Panc1 (cell line): ENCODE data around the gene PPL. TPM values are rescaled to one million over a fixed set of nuclear protein-coding genes. Genes with fewer than 3 reads are reported as not detected.

Experiments
- ATAC-seq: fragments of 200-7000 bp; cut with Tn5 transposase; 2 replicates; pipeline ENCODE4 v1.9.1; 2020; ENCODE audit warnings: mild to moderate bottlenecking, moderate library complexity
- BruUV-seq: library from RNA; stranded (reverse); fragments of 400-500 nt; replicated peaks from 2 replicates; lab custom pipeline; 2021; lab: Mats Ljungman, UMichigan
- CTCF ChIA-PET: fragments of 300-600 bp; sonication (Branson Sonifier 250); formaldehyde crosslinking; loops from one replicate; lab custom pipeline; 2022; ENCODE audit warnings: antibody characterized with exemption; lab: Charles Lee
- POLR2A ChIA-PET: fragments of 300-600 bp; sonication (Branson Sonifier 250); formaldehyde crosslinking; loops from one replicate; lab custom pipeline; 2022; ENCODE audit warnings: antibody characterized with exemption; lab: Charles Lee
- DNase-seq: peaks from one replicate; pipeline ENCODE4 v3.0.0-alpha.2; 2010; ENCODE audit warnings: low read depth, low spot score
- H3K27ac ChIP-seq: 2 replicates; pipeline ENCODE4 v1.5.1; 2011; ENCODE audit warnings: mild to moderate bottlenecking, low read length, inconsistent platforms
- H3K27me3 ChIP-seq: fragments of 200-500 bp; sonication (Bioruptor generic); 2 replicates; pipeline ENCODE4 v1.6.0; 2014; ENCODE audit warnings: low read length, inconsistent platforms; ENCODE audit not compliant: control insufficient read depth, insufficient read depth
- H3K36me3 ChIP-seq: fragments of 200-500 bp; sonication (Bioruptor generic); 2 replicates; pipeline ENCODE4 v1.5.1; 2014; ENCODE audit warnings: inconsistent platforms, mild to moderate bottlenecking, low read length, moderate library complexity; ENCODE audit not compliant: control insufficient read depth, insufficient read depth
- H3K4me1 ChIP-seq: 2 replicates; pipeline ENCODE4 v1.5.1; 2011; ENCODE audit warnings: inconsistent platforms, mild to moderate bottlenecking, low read length, moderate library complexity; ENCODE audit not compliant: control insufficient read depth, insufficient read depth
- H3K4me3 ChIP-seq, 2 experiments: 2 replicates each; pipeline ENCODE4 v1.5.1; 2011 to 2012; ENCODE audit warnings: low read depth in 2 of 2, low read length in 2 of 2, mild to moderate bottlenecking in 2 of 2, inconsistent platforms in 1 of 2, moderate library complexity in 1 of 2
- H3K9me3 ChIP-seq: fragments of 200-500 bp; sonication (Bioruptor generic); 2 replicates; pipeline ENCODE4 v1.5.1; 2014; ENCODE audit warnings: low read depth, mild to moderate bottlenecking, inconsistent platforms, low read length, moderate library complexity; ENCODE audit not compliant: control insufficient read depth, insufficient read depth
- CTCF ChIP-seq: fragments of 450-650 bp; IDR thresholded peaks from 2 replicates; pipeline ENCODE4 v1.5.1; 2017; ENCODE audit warnings: mild to moderate bottlenecking
- POLR2AphosphoS5 ChIP-seq: IDR thresholded peaks from 2 replicates; pipeline ENCODE4 v1.6.1; 2012; ENCODE audit warnings: mild to moderate bottlenecking, low read depth, low read length, moderate library complexity
- REST ChIP-seq, 2 experiments: IDR thresholded peaks; 2 replicates each; pipeline ENCODE4 v1.6.1; 2011 to 2012; ENCODE audit warnings: low read depth in 2 of 2, control low read depth in 1 of 2, low read length in 1 of 2, mild to moderate bottlenecking in 1 of 2, moderate library complexity in 1 of 2; ENCODE audit not compliant: insufficient read depth in 1 of 2
- SIN3A ChIP-seq: IDR thresholded peaks from 2 replicates; pipeline ENCODE4 v1.6.1; 2012; ENCODE audit warnings: low read depth, mild to moderate bottlenecking, low read length, moderate library complexity, borderline replicate concordance; ENCODE audit not compliant: insufficient read depth
- TCF7L2 ChIP-seq: IDR thresholded peaks from 2 replicates; pipeline ENCODE4 v1.6.1; 2011; ENCODE audit warnings: mild to moderate bottlenecking, low read depth, low read length, inconsistent platforms
- in situ Hi-C: cut with HindIII; loops from 2 replicates; pipeline ENCODE4 v1.10.0; 2016; ENCODE audit warnings: low sequenced_read_pairs, low pct_unique_long_range_greater_than_20kb
- intact Hi-C: fragments of 100-400 bp; cut with micrococcal nuclease; formaldehyde crosslinking; loops from one replicate; pipeline ENCODE4 v1.10.0; 2022; ENCODE audit not compliant: unreplicated experiment
- total RNA-seq: library from RNA; stranded (reverse); gene quantifications from one replicate; pipeline ENCODE4 v1.2.1, GENCODE V29; 2021; ENCODE audit not compliant: unreplicated experiment

PPL gene
- total RNA-seq, 1 experiment from 2014 or later = 89.4 TPM

GRCh38 chr16:4869147-4869805, 67.7 kb downstream of the PPL start:
- ChIA-PET POLR2A (interaction anchor here (0.6 kb wide), 1 partner anchor 124 kb away, joined by 3 read pairs; no protein-coding TSS in a partner anchor), CTCF (no interaction called here)
- ATAC-seq = no peak

GRCh38 chr16:4868535-4868934, 68.4 kb downstream of the PPL start:
- intact Hi-C loops = no loop called here
- no TSS peak for BruUV-seq
- H3K4me1 ChIP-seq = no peaks in the 10 kb centered on the region
- no peak for DNase-seq
- TF ChIP-seq TCF7L2 = no peak
- TF ChIP-seq SIN3A = no peak
- no peak for TF ChIP-seq CTCF
- TF ChIP-seq POLR2AphosphoS5 = no peak
- TF ChIP-seq REST (IDR thresholded peaks at IDR 0.05; ENCODE audit: insufficient read depth in 1 of 2, low read depth in 2 of 2, low read length in 1 of 2) = no peak
- no peaks in the 10 kb centered on the region for H3K27me3 ChIP-seq
- ChIA-PET CTCF (no interaction called here), POLR2A (no interaction called here)
- in situ Hi-C loops = loop anchor here (10.0 kb wide), 1 partner anchor 54 kb away; no protein-coding TSS in a partner anchor
- no peak overlapping the region for H3K4me3 ChIP-seq
- H3K27ac ChIP-seq = no peak overlapping the region
- peaks cover 9% of the 10 kb centered on the region for H3K36me3 ChIP-seq
- no peak for ATAC-seq
- H3K9me3 ChIP-seq = no peaks in the 10 kb centered on the region

More at GRCh38 chr16:4869147-4869805, 67.7 kb downstream of the PPL start:
- in situ Hi-C loops (loop anchor here (10.0 kb wide), 1 partner anchor 54 kb away; no protein-coding TSS in a partner anchor), intact Hi-C loops (no loop called here)
- Histone ChIP-seq H3K9me3 (no peaks in the 10 kb centered on the region), H3K4me3 (no peak overlapping the region), H3K36me3 (peaks cover 14% of the 10 kb centered on the region), H3K4me1 (no peaks in the 10 kb centered on the region), H3K27ac (no peak overlapping the region), H3K27me3 (no peaks in the 10 kb centered on the region)
- DNase-seq = no peak
- no peak for TF ChIP-seq REST (IDR thresholded peaks at IDR 0.05; ENCODE audit: insufficient read depth in 1 of 2, low read depth in 2 of 2, low read length in 1 of 2)
- TF ChIP-seq CTCF = no peak
- TF ChIP-seq POLR2AphosphoS5 = no peak
- TF ChIP-seq SIN3A = no peak
- no peak for TF ChIP-seq TCF7L2
- no TSS peak for BruUV-seq
